HepG2 (cell line): Measurements from ENCODE around the gene HIVEP2. TPM values are rescaled to one million over a fixed set of nuclear protein-coding genes. Genes with fewer than 3 reads are reported as not detected.

Experiments
- CAMTA2 ChIP-seq: sonication (generic); formaldehyde crosslinking; IDR thresholded peaks from 2 replicates; pipeline ENCODE4 v1.4.0; 2020; ENCODE audit warnings: mild to moderate bottlenecking, missing genetic modification reagents, borderline replicate concordance
- CC2D1A ChIP-seq: sonication (generic); formaldehyde crosslinking; IDR thresholded peaks from 2 replicates; pipeline ENCODE4 v1.8.1; 2023; ENCODE audit warnings: mild to moderate bottlenecking, missing genetic modification reagents
- FOXK2 ChIP-seq: fragments of 450-650 bp; IDR thresholded peaks from 2 replicates; pipeline ENCODE4 v1.6.1; 2016
- IKZF1 ChIP-seq: fragments of 450-650 bp; IDR thresholded peaks from 2 replicates; pipeline ENCODE4 v1.7.1; 2016
- NRL ChIP-seq: sonication (generic); formaldehyde crosslinking; IDR thresholded peaks from 2 replicates; pipeline ENCODE4 v1.5.0; 2020; ENCODE audit warnings: missing genetic modification reagents, mild to moderate bottlenecking, moderate library complexity, borderline replicate concordance
- PCBP2 ChIP-seq: fragments of 200-400 bp; formaldehyde crosslinking; optimal IDR thresholded peaks from 2 replicates; pipeline ENCODE3; 2018; ENCODE audit warnings: low read length, low read depth; ENCODE audit not compliant: poor library complexity, severe bottlenecking
- SATB2 ChIP-seq: sonication (generic); formaldehyde crosslinking; IDR thresholded peaks from 2 replicates; pipeline ENCODE4 v1.5.0; 2020; ENCODE audit warnings: missing genetic modification reagents
- THYN1 ChIP-seq: sonication (generic); formaldehyde crosslinking; IDR thresholded peaks from 2 replicates; pipeline ENCODE4 v1.8.1; 2023; ENCODE audit warnings: low read depth, mild to moderate bottlenecking, moderate library complexity, missing genetic modification reagents, borderline replicate concordance
- ZSCAN21 ChIP-seq: sonication (generic); formaldehyde crosslinking; IDR thresholded peaks from 2 replicates; pipeline ENCODE4 v1.8.0; 2022; ENCODE audit warnings: mild to moderate bottlenecking, missing genetic modification reagents, moderate library complexity, borderline replicate concordance
- polyA plus RNA-seq, 8 experiments: library from polyadenylated mRNA; depleted of rRNA in 3 of 8; stranded (reverse) in 7 of 8; unstranded in 1 of 8; fragments of >200 nt; fragmentation: Illumina TruSeq in 4 of 8; extraction: Trizol in 4 of 8; gene quantifications; 2 replicates each; pipeline versions ENCODE4 v1.2.1 to v1.2.3, GENCODE V29; 2011 to 2016; ENCODE audit warnings: low read depth in 4 of 8, missing spikeins in 1 of 8, mixed read lengths in 1 of 8; ENCODE audit not compliant: insufficient read depth in 1 of 8
- total RNA-seq, 5 experiments: library from RNA; depleted of rRNA; stranded (reverse); fragments of >200 nt; fragmentation: Illumina TruSeq; extraction: Trizol; gene quantifications; 2 replicates each; pipeline ENCODE4 v1.2.3, GENCODE V29; 2016; ENCODE audit warnings: low read depth in 1 of 5
- TF ChIP-seq, protein P1 (sequence below): IDR thresholded peaks from 2 replicates; pipeline ENCODE4 v1.6.1; 2018; ENCODE audit warnings: missing genetic modification reagents
- TF ChIP-seq, protein P2 (sequence below): sonication (generic); formaldehyde crosslinking; conservative IDR thresholded peaks from 2 replicates; pipeline ENCODE4 v1.4.0; 2020; ENCODE audit warnings: missing genetic modification reagents
- TF ChIP-seq, protein P3 (sequence below): sonication (generic); formaldehyde crosslinking; IDR thresholded peaks from 2 replicates; pipeline ENCODE4 v1.4.0; 2020; ENCODE audit warnings: mild to moderate bottlenecking, low read depth, missing genetic modification reagents
- TF ChIP-seq, protein P4 (sequence below): fragments of 450-650 bp; IDR thresholded peaks from 2 replicates; pipeline ENCODE4 v1.6.1; 2016
- TF ChIP-seq, protein P5 (sequence below): sonication (generic); formaldehyde crosslinking; IDR thresholded peaks from 2 replicates; pipeline ENCODE4 v1.4.0; 2020; ENCODE audit warnings: missing genetic modification reagents
- TF ChIP-seq, protein P6 (sequence below): sonication (generic); formaldehyde crosslinking; IDR thresholded peaks from 2 replicates; pipeline ENCODE4 v1.4.0; 2020; ENCODE audit warnings: missing genetic modification reagents
- TF ChIP-seq, protein P7 (sequence below): sonication (generic); formaldehyde crosslinking; IDR thresholded peaks from 2 replicates; pipeline ENCODE4 v1.4.0; 2020; ENCODE audit warnings: missing genetic modification reagents
- TF ChIP-seq, protein P8 (sequence below): IDR thresholded peaks from 2 replicates; pipeline ENCODE4 v1.6.1; 2016; ENCODE audit warnings: low read depth, borderline replicate concordance

HIVEP2 gene
- total and polyA plus RNA-seq, 2 of the 13 experiments (the other 11 are each of a cell fraction or from before 2014, with no cell fraction given), result 3.4 to 12.9 TPM

DNA sequence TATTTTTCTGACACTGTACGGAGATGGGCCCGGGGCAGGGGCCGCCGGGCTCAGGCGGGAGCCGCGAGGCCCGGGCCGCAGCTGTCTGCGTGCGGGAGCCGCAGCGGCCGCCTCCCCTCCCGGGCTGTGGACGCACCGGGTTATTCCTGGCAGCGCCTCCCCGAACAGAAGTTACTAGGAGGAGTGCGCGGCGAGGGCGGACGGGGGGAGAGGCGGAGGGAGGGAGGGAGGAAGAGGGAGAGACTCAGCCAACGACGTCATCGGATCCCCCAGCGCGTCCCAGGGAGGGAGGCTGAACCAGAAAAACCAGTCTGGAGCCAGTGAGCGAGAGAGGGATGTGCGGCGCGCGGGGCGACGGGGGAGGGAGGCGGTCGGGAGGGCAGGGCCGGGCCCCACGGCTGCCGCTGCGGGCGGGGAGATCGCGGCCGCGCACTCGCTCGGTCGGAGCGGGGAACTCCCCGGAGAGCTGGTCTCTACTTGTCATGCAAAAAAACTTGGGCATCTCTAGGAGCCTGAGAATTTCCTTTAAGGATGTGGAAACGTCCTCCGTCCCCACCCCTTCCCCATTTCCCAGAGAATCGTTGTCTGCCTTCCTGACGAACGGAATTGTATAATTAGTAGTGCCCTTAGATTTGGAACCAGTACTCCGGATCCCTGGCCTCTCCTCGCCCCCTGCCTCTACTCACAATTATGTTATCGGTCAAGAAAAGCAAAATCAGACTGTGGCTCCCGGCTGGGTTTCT is 1.4 kb upstream of the HIVEP2 start (continued):
- TF ChIP-seq, protein P1, sequence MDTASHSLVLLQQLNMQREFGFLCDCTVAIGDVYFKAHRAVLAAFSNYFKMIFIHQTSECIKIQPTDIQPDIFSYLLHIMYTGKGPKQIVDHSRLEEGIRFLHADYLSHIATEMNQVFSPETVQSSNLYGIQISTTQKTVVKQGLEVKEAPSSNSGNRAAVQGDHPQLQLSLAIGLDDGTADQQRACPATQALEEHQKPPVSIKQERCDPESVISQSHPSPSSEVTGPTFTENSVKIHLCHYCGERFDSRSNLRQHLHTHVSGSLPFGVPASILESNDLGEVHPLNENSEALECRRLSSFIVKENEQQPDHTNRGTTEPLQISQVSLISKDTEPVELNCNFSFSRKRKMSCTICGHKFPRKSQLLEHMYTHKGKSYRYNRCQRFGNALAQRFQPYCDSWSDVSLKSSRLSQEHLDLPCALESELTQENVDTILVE (CRISPR knock-in tag), result peak; percentile 17
- TF ChIP-seq, protein P2, sequence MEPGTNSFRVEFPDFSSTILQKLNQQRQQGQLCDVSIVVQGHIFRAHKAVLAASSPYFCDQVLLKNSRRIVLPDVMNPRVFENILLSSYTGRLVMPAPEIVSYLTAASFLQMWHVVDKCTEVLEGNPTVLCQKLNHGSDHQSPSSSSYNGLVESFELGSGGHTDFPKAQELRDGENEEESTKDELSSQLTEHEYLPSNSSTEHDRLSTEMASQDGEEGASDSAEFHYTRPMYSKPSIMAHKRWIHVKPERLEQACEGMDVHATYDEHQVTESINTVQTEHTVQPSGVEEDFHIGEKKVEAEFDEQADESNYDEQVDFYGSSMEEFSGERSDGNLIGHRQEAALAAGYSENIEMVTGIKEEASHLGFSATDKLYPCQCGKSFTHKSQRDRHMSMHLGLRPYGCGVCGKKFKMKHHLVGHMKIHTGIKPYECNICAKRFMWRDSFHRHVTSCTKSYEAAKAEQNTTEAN (CRISPR knock-in tag), result no peak
- TF ChIP-seq, protein P3, sequence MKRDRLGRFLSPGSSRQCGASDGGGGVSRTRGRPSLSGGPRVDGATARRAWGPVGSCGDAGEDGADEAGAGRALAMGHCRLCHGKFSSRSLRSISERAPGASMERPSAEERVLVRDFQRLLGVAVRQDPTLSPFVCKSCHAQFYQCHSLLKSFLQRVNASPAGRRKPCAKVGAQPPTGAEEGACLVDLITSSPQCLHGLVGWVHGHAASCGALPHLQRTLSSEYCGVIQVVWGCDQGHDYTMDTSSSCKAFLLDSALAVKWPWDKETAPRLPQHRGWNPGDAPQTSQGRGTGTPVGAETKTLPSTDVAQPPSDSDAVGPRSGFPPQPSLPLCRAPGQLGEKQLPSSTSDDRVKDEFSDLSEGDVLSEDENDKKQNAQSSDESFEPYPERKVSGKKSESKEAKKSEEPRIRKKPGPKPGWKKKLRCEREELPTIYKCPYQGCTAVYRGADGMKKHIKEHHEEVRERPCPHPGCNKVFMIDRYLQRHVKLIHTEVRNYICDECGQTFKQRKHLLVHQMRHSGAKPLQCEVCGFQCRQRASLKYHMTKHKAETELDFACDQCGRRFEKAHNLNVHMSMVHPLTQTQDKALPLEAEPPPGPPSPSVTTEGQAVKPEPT (CRISPR knock-in tag), result no peak
- TF ChIP-seq CAMTA2 (peak; percentile 27; the same call in 1 of the 2 replicates), FOXK2 (no peak), CC2D1A (CRISPR knock-in tag) (no peak), THYN1 (CRISPR knock-in tag) (no peak), ZSCAN21 (CRISPR knock-in tag) (peak; percentile 55), SATB2 (CRISPR knock-in tag) (no peak), IKZF1 (no peak), PCBP2 (no peak), NRL (no peak; the same call in 1 of the 2 replicates)
- TF ChIP-seq, protein P4, sequence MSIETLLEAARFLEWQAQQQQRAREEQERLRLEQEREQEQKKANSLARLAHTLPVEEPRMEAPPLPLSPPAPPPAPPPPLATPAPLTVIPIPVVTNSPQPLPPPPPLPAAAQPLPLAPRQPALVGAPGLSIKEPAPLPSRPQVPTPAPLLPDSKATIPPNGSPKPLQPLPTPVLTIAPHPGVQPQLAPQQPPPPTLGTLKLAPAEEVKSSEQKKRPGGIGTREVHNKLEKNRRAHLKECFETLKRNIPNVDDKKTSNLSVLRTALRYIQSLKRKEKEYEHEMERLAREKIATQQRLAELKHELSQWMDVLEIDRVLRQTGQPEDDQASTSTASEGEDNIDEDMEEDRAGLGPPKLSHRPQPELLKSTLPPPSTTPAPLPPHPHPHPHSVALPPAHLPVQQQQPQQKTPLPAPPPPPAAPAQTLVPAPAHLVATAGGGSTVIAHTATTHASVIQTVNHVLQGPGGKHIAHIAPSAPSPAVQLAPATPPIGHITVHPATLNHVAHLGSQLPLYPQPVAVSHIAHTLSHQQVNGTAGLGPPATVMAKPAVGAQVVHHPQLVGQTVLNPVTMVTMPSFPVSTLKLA, result no peak
- TF ChIP-seq, protein P5, sequence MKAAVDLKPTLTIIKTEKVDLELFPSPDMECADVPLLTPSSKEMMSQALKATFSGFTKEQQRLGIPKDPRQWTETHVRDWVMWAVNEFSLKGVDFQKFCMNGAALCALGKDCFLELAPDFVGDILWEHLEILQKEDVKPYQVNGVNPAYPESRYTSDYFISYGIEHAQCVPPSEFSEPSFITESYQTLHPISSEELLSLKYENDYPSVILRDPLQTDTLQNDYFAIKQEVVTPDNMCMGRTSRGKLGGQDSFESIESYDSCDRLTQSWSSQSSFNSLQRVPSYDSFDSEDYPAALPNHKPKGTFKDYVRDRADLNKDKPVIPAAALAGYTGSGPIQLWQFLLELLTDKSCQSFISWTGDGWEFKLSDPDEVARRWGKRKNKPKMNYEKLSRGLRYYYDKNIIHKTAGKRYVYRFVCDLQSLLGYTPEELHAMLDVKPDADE (CRISPR knock-in tag), result 0 out of 2 replicates have a peak, but pooled peaks have one; percentile 38
- TF ChIP-seq, protein P6, sequence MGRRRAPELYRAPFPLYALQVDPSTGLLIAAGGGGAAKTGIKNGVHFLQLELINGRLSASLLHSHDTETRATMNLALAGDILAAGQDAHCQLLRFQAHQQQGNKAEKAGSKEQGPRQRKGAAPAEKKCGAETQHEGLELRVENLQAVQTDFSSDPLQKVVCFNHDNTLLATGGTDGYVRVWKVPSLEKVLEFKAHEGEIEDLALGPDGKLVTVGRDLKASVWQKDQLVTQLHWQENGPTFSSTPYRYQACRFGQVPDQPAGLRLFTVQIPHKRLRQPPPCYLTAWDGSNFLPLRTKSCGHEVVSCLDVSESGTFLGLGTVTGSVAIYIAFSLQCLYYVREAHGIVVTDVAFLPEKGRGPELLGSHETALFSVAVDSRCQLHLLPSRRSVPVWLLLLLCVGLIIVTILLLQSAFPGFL, result no peak
- TF ChIP-seq, protein P7, sequence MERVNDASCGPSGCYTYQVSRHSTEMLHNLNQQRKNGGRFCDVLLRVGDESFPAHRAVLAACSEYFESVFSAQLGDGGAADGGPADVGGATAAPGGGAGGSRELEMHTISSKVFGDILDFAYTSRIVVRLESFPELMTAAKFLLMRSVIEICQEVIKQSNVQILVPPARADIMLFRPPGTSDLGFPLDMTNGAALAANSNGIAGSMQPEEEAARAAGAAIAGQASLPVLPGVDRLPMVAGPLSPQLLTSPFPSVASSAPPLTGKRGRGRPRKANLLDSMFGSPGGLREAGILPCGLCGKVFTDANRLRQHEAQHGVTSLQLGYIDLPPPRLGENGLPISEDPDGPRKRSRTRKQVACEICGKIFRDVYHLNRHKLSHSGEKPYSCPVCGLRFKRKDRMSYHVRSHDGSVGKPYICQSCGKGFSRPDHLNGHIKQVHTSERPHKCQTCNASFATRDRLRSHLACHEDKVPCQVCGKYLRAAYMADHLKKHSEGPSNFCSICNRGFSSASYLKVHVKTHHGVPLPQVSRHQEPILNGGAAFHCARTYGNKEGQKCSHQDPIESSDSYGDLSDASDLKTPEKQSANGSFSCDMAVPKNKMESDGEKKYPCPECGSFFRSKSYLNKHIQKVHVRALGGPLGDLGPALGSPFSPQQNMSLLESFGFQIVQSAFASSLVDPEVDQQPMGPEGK (CRISPR knock-in tag), result peak; percentile 83
- TF ChIP-seq, protein P8, sequence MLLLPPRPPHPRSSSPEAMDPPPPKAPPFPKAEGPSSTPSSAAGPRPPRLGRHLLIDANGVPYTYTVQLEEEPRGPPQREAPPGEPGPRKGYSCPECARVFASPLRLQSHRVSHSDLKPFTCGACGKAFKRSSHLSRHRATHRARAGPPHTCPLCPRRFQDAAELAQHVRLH, result no peak
